ENCODE measurements around the gene MAPKAP1.

MAPKAP1 gene

DNA sequence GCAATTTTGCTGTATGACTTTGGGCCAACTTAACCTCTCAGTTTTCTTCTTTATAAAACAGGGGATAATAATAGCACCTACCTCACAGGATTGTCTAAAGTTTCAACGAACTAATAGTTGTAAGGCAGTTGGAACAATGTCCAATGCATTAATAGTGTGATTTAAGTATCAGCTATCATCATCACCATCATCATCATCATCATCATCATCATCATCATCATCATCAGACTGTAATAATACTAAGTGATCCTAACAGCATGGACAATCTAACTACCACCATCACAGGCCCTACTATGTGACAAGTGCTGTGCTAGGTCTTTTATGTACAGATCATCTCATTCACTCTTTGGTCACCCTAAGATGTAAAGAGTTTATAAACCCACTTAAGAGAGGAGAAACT, 196.0 kb downstream of the MAPKAP1 start:
- Histone ChIP-seq H3K4me2 (ENCODE audit: insufficient read depth, low read length) (no peak overlapping the region), H3K4me1 (ENCODE audit: insufficient read depth, low read length) (no peaks in the 10 kb centered on the region), H2AFZ (ENCODE audit: low read depth, low read length) (no peak overlapping the region), H3K79me2 (ENCODE audit: insufficient read depth, low read length) (no peaks in the 10 kb centered on the region), H3K9me3 (ENCODE audit: insufficient read depth, low read length, severe bottlenecking) (no peaks in the 10 kb centered on the region), H3K36me3 (ENCODE audit: insufficient read depth, low read length) (0 out of 2 replicates have a peak, but pooled peaks cover 4% of the 10 kb centered on the region), H3K4me3 (ENCODE audit: low read depth in 1 of 2, low read length in 2 of 2) (no peak overlapping the region), H3K27ac (ENCODE audit: low read length) (no peak overlapping the region), H4K20me1 (ENCODE audit: insufficient read depth, low read length) (peaks cover 3% of the 10 kb centered on the region; the same call in 1 of the 2 replicates), H3K9ac (ENCODE audit: low read depth, low read length) (no peak overlapping the region), H3K27me3 (ENCODE audit: insufficient read depth, low read length, poor library complexity) (no peaks in the 10 kb centered on the region)
- TF ChIP-seq EZH2 (IDR thresholded peaks at IDR 0.05; ENCODE audit: borderline replicate concordance, low read depth, low read length, severe bottlenecking) = no peak
- TF ChIP-seq, protein P1, sequence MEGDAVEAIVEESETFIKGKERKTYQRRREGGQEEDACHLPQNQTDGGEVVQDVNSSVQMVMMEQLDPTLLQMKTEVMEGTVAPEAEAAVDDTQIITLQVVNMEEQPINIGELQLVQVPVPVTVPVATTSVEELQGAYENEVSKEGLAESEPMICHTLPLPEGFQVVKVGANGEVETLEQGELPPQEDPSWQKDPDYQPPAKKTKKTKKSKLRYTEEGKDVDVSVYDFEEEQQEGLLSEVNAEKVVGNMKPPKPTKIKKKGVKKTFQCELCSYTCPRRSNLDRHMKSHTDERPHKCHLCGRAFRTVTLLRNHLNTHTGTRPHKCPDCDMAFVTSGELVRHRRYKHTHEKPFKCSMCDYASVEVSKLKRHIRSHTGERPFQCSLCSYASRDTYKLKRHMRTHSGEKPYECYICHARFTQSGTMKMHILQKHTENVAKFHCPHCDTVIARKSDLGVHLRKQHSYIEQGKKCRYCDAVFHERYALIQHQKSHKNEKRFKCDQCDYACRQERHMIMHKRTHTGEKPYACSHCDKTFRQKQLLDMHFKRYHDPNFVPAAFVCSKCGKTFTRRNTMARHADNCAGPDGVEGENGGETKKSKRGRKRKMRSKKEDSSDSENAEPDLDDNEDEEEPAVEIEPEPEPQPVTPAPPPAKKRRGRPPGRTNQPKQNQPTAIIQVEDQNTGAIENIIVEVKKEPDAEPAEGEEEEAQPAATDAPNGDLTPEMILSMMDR (IDR thresholded peaks at IDR 0.05; ENCODE audit: borderline replicate concordance, extremely low read depth, low read length, poor library complexity, severe bottlenecking) = no peak
- no peak for DNase-seq
- no peak for ATAC-seq (ENCODE audit: insufficient read depth, low read depth)

DNA sequence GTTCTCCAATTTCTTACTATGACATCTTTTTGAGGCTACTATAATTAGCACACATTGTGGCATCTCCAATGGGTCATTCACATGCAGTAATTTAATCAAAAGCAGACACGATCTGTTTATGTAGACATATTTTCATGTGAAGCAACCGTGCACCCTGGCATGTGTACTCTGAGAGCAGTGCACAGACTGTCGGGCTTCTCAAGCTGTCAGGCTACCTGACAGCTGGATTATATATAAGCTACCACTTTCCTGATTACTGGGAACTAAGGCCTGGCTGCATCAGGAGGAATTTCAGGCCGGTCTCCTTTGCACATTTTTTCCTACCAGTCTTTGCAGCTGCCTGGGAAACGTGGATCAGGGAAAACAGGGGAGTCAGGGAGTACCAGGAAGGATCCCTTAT, 197.5 kb downstream of the MAPKAP1 start:
- Histone ChIP-seq H3K4me2 (ENCODE audit: insufficient read depth, low read length) (no peak overlapping the region), H4K20me1 (ENCODE audit: insufficient read depth, low read length) (peaks cover 3% of the 10 kb centered on the region; the same call in 1 of the 2 replicates), H3K4me3 (ENCODE audit: low read depth in 1 of 2, low read length in 2 of 2) (no peak overlapping the region), H3K79me2 (ENCODE audit: insufficient read depth, low read length) (no peaks in the 10 kb centered on the region), H3K9ac (ENCODE audit: low read depth, low read length) (no peak overlapping the region), H2AFZ (ENCODE audit: low read depth, low read length) (no peak overlapping the region), H3K27ac (ENCODE audit: low read length) (no peak overlapping the region), H3K27me3 (ENCODE audit: insufficient read depth, low read length, poor library complexity) (no peaks in the 10 kb centered on the region), H3K36me3 (ENCODE audit: insufficient read depth, low read length) (0 out of 2 replicates have a peak, but pooled peaks cover 4% of the 10 kb centered on the region), H3K9me3 (ENCODE audit: insufficient read depth, low read length, severe bottlenecking) (no peaks in the 10 kb centered on the region), H3K4me1 (ENCODE audit: insufficient read depth, low read length) (no peaks in the 10 kb centered on the region)
- TF ChIP-seq, protein P1 (IDR thresholded peaks at IDR 0.05; ENCODE audit: borderline replicate concordance, extremely low read depth, low read length, poor library complexity, severe bottlenecking) = no peak
- no peak for TF ChIP-seq EZH2 (IDR thresholded peaks at IDR 0.05; ENCODE audit: borderline replicate concordance, low read depth, low read length, severe bottlenecking)
- no peak for DNase-seq
- ATAC-seq (ENCODE audit: insufficient read depth, low read depth) = no peak

- H3K27ac ChIP-seq (ENCODE audit: low read length) = no peak overlapping the region
- H3K4me1 ChIP-seq (ENCODE audit: insufficient read depth, low read length) = no peaks in the 10 kb centered on the region
- H3K9me3 ChIP-seq (ENCODE audit: insufficient read depth, low read length, severe bottlenecking) = no peaks in the 10 kb centered on the region
- ATAC-seq (ENCODE audit: insufficient read depth, low read depth) (no peak), DNase-seq (no peak)
- H2AFZ ChIP-seq (ENCODE audit: low read depth, low read length) = no peak overlapping the region
- no peak overlapping the region for H3K4me3 ChIP-seq (ENCODE audit: low read depth in 1 of 2, low read length in 2 of 2)
- H4K20me1 ChIP-seq (ENCODE audit: insufficient read depth, low read length) = no peaks in the 10 kb centered on the region
- no peaks in the 10 kb centered on the region for H3K27me3 ChIP-seq (ENCODE audit: insufficient read depth, low read length, poor library complexity)
- TF ChIP-seq, protein P1 (IDR thresholded peaks at IDR 0.05; ENCODE audit: borderline replicate concordance, extremely low read depth, low read length, poor library complexity, severe bottlenecking) = no peak
- no peak for TF ChIP-seq EZH2 (IDR thresholded peaks at IDR 0.05; ENCODE audit: borderline replicate concordance, low read depth, low read length, severe bottlenecking)
- H3K9ac ChIP-seq (ENCODE audit: low read depth, low read length) = no peak overlapping the region
- H3K79me2 ChIP-seq (ENCODE audit: insufficient read depth, low read length) = no peaks in the 10 kb centered on the region
- H3K4me2 ChIP-seq (ENCODE audit: insufficient read depth, low read length) = no peak overlapping the region
- 0 out of 2 replicates have a peak, but pooled peaks cover 4% of the 10 kb centered on the region for H3K36me3 ChIP-seq (ENCODE audit: insufficient read depth, low read length)
Measured at GRCh38 chr9:125508249-125508648, 198.8 kb downstream of the MAPKAP1 start.

DNA sequence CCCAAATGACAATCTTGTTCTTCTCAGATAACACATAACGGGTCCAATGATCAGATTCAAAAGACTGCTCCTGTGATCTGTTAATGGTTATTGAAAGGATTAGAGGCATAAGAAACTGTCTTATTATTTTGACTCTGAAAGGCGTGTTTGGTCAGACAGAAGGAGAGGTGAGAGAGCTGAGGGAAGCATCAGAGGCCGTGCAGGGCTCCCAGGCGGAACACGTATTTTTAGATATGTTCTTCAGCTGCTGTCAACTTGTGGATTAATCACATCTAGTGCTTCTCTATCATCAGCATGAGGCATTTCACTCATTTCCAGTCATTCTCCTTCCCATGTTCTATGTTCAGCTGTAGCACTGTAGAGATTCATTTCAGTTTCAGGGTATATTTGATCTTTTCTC, 199.8 kb downstream of the MAPKAP1 start:
- H3K36me3 ChIP-seq (ENCODE audit: insufficient read depth, low read length) = 0 out of 2 replicates have a peak, but pooled peaks cover 4% of the 10 kb centered on the region
- ATAC-seq (ENCODE audit: insufficient read depth, low read depth) (no peak), DNase-seq (no peak)
- no peak overlapping the region for H3K27ac ChIP-seq (ENCODE audit: low read length)
- no peaks in the 10 kb centered on the region for H3K27me3 ChIP-seq (ENCODE audit: insufficient read depth, low read length, poor library complexity)
- no peaks in the 10 kb centered on the region for H4K20me1 ChIP-seq (ENCODE audit: insufficient read depth, low read length)
- H3K79me2 ChIP-seq (ENCODE audit: insufficient read depth, low read length) = no peaks in the 10 kb centered on the region
- no peak overlapping the region for H3K9ac ChIP-seq (ENCODE audit: low read depth, low read length)
- no peak overlapping the region for H3K4me3 ChIP-seq (ENCODE audit: low read depth in 1 of 2, low read length in 2 of 2)
- no peak overlapping the region for H3K4me2 ChIP-seq (ENCODE audit: insufficient read depth, low read length)
- TF ChIP-seq, protein P1 (IDR thresholded peaks at IDR 0.05; ENCODE audit: borderline replicate concordance, extremely low read depth, low read length, poor library complexity, severe bottlenecking) = no peak
- TF ChIP-seq EZH2 (IDR thresholded peaks at IDR 0.05; ENCODE audit: borderline replicate concordance, low read depth, low read length, severe bottlenecking) = no peak
- no peak overlapping the region for H2AFZ ChIP-seq (ENCODE audit: low read depth, low read length)
- no peaks in the 10 kb centered on the region for H3K9me3 ChIP-seq (ENCODE audit: insufficient read depth, low read length, severe bottlenecking)
- no peaks in the 10 kb centered on the region for H3K4me1 ChIP-seq (ENCODE audit: insufficient read depth, low read length)

Data from DND-41 (cell line).